Measurements from ENCODE around the gene SYT9. TPM values are rescaled to one million over a fixed set of nuclear protein-coding genes. Genes with fewer than 3 reads are reported as not detected.

The SYT9 gene
- polyA plus RNA-seq, 1 of the 3 experiments (the other 2 are of a cell fraction) = 0.10 TPM

GRCh38 chr11:7495882-7496551 lies 244.3 kb downstream of the SYT9 start:
- Histone ChIP-seq H3K36me3 (replicated peaks in 1 of 2; ENCODE audit: control insufficient read depth in 1 of 2, insufficient read depth in 2 of 2, low read length in 1 of 2) (no peaks in the 10 kb centered on the region), H3K4me1 (ENCODE audit: control insufficient read depth in 1 of 2, insufficient read depth in 2 of 2, low read depth in 1 of 2, low read length in 1 of 2) (no peaks in the 10 kb centered on the region), H4K20me1 (ENCODE audit: insufficient read depth) (no peaks in the 10 kb centered on the region), H3K4me2 (no peak overlapping the region), H3K27ac (ENCODE audit: low read depth in 2 of 2, low read length in 1 of 2) (no peak overlapping the region), H3K9ac (no peak overlapping the region), H3F3A (replicated peaks; ENCODE audit: insufficient read depth) (no peaks in the 10 kb centered on the region), H3K4me3 (ENCODE audit: low read depth in 2 of 2, low read length in 1 of 2) (no peak overlapping the region), H3K79me2 (ENCODE audit: insufficient read depth) (no peaks in the 10 kb centered on the region), H3K9me3 (no peaks in the 10 kb centered on the region), H3K27me3 (ENCODE audit: insufficient read depth) (no peaks in the 10 kb centered on the region), H2AFZ (ENCODE audit: low read depth) (no peak overlapping the region), H3K9me2 (no peaks in the 10 kb centered on the region)
- WGBS (ENCODE audit: low lambda C conversion rate) = 30% methylated on average over 3 of the region's 4 CpGs
- DNase-seq = no peak
- POLR2A ChIA-PET = no interaction called here
- TF ChIP-seq JUND (IDR thresholded peaks at IDR 0.05) (no peak), TEAD4 (IDR thresholded peaks at IDR 0.05; ENCODE audit: borderline replicate concordance, insufficient read depth) (no peak), SIN3A (IDR thresholded peaks at IDR 0.05; ENCODE audit: borderline replicate concordance, low read depth, low read length) (no peak), EZH2phosphoT487 (IDR thresholded peaks at IDR 0.05; ENCODE audit: borderline replicate concordance, low read depth) (no peak), TCF12 (IDR thresholded peaks at IDR 0.05) (no peak), EP300 (IDR thresholded peaks at IDR 0.05; ENCODE audit: borderline replicate concordance in 1 of 2, low read depth in 1 of 2, low read length in 1 of 2) (no peak), YY1 (IDR thresholded peaks at IDR 0.05; ENCODE audit: low read depth) (no peak), RCOR1 (IDR thresholded peaks at IDR 0.05; ENCODE audit: low read length) (no peak), SMC3 (IDR thresholded peaks at IDR 0.05; ENCODE audit: low read depth, low read length) (no peak), PBX3 (IDR thresholded peaks at IDR 0.05) (no peak), GABPA (IDR thresholded peaks at IDR 0.05; ENCODE audit: low read depth) (no peak), NRF1 (IDR thresholded peaks at IDR 0.05; ENCODE audit: low read depth, low read length) (no peak), CTCF (IDR thresholded peaks at IDR 0.05) (no peak)
- TF ChIP-seq, protein P1, sequence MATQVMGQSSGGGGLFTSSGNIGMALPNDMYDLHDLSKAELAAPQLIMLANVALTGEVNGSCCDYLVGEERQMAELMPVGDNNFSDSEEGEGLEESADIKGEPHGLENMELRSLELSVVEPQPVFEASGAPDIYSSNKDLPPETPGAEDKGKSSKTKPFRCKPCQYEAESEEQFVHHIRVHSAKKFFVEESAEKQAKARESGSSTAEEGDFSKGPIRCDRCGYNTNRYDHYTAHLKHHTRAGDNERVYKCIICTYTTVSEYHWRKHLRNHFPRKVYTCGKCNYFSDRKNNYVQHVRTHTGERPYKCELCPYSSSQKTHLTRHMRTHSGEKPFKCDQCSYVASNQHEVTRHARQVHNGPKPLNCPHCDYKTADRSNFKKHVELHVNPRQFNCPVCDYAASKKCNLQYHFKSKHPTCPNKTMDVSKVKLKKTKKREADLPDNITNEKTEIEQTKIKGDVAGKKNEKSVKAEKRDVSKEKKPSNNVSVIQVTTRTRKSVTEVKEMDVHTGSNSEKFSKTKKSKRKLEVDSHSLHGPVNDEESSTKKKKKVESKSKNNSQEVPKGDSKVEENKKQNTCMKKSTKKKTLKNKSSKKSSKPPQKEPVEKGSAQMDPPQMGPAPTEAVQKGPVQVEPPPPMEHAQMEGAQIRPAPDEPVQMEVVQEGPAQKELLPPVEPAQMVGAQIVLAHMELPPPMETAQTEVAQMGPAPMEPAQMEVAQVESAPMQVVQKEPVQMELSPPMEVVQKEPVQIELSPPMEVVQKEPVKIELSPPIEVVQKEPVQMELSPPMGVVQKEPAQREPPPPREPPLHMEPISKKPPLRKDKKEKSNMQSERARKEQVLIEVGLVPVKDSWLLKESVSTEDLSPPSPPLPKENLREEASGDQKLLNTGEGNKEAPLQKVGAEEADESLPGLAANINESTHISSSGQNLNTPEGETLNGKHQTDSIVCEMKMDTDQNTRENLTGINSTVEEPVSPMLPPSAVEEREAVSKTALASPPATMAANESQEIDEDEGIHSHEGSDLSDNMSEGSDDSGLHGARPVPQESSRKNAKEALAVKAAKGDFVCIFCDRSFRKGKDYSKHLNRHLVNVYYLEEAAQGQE (IDR thresholded peaks at IDR 0.05; ENCODE audit: low read depth, low read length) = no peak
- TF ChIP-seq, protein P2, sequence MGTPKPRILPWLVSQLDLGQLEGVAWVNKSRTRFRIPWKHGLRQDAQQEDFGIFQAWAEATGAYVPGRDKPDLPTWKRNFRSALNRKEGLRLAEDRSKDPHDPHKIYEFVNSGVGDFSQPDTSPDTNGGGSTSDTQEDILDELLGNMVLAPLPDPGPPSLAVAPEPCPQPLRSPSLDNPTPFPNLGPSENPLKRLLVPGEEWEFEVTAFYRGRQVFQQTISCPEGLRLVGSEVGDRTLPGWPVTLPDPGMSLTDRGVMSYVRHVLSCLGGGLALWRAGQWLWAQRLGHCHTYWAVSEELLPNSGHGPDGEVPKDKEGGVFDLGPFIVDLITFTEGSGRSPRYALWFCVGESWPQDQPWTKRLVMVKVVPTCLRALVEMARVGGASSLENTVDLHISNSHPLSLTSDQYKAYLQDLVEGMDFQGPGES (IDR thresholded peaks at IDR 0.05; ENCODE audit: low read depth, low read length) = no peak
- TF ChIP-seq, protein P3, sequence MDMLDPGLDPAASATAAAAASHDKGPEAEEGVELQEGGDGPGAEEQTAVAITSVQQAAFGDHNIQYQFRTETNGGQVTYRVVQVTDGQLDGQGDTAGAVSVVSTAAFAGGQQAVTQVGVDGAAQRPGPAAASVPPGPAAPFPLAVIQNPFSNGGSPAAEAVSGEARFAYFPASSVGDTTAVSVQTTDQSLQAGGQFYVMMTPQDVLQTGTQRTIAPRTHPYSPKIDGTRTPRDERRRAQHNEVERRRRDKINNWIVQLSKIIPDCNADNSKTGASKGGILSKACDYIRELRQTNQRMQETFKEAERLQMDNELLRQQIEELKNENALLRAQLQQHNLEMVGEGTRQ (IDR thresholded peaks at IDR 0.05; ENCODE audit: borderline replicate concordance, low read depth, low read length) = no peak
- CTCF ChIA-PET = interaction anchor here (0.8 to 1.2 kb wide), 2 partner anchors 9 to 12 kb away, joined by 3 read pairs; no protein-coding TSS in a partner anchor
